H1 (cell line): ENCODE measurements around the gene PPP2R3A. TPM values are rescaled to one million over a fixed set of nuclear protein-coding genes. Genes with fewer than 3 reads are reported as not detected.

Source experiments
- RBBP5 ChIP-seq: IDR thresholded peaks from 2 replicates; pipeline ENCODE4 v1.7.1; 2012; ENCODE audit warnings: low read depth, mild to moderate bottlenecking, inconsistent platforms, low read length, moderate library complexity, borderline replicate concordance
- RXRA ChIP-seq: IDR thresholded peaks from 2 replicates; pipeline ENCODE4 v1.6.1; 2011; ENCODE audit warnings: low read depth, mild to moderate bottlenecking, low read length, moderate library complexity; ENCODE audit not compliant: insufficient read depth
- SAP30 ChIP-seq: fragments of 300-600 bp; sonication (generic); IDR thresholded peaks from 2 replicates; pipeline ENCODE4 v1.7.1; 2012; ENCODE audit warnings: low read length, moderate library complexity, mild to moderate bottlenecking, inconsistent platforms; ENCODE audit not compliant: insufficient read depth, insufficient replicate concordance
- SP2 ChIP-seq: IDR thresholded peaks from 2 replicates; pipeline ENCODE4 v1.6.1; 2012; ENCODE audit warnings: mild to moderate bottlenecking, low read length, inconsistent platforms
- SP4 ChIP-seq: IDR thresholded peaks from 2 replicates; pipeline ENCODE4 v1.6.1; 2012; ENCODE audit warnings: low read length, inconsistent platforms
- SUZ12 ChIP-seq: fragments of 200-600 bp; sonication (generic); IDR thresholded peaks from 2 replicates; pipeline ENCODE4 v1.6.1; 2012; ENCODE audit warnings: mild to moderate bottlenecking, inconsistent platforms, low read length, moderate library complexity, mixed read lengths
- polyA plus RNA-seq, 7 experiments: library from polyadenylated mRNA; depleted of rRNA in 3 of 7; stranded (reverse) in 5 of 7; unstranded in 2 of 7; fragments of >200 nt in 5 of 7; fragments of 200-250 nt in 2 of 7; gene quantifications; 1 replicate in 5 of 7; 2 replicates in 1 of 7; 4 replicates in 1 of 7; pipeline versions ENCODE4 v1.2.1 to v1.2.3, GENCODE V29; 2011 to 2013; ENCODE audit warnings: missing spikeins in 2 of 7, mixed read lengths in 2 of 7
- total RNA-seq: library from RNA; stranded (reverse); fragmentation: NEBNext Ultra II Directional; extraction: Animal tissue kit (Norgen Biotek cat#: 25700); gene quantifications from 2 replicates; pipeline ENCODE4 v1.2.1, GENCODE V29; 2021

The PPP2R3A gene
- total and polyA plus RNA-seq, 2 of the 8 experiments (the other 6 are each of a cell fraction or from before 2014, with no cell fraction given): 4.1 to 15.2 TPM

DNA sequence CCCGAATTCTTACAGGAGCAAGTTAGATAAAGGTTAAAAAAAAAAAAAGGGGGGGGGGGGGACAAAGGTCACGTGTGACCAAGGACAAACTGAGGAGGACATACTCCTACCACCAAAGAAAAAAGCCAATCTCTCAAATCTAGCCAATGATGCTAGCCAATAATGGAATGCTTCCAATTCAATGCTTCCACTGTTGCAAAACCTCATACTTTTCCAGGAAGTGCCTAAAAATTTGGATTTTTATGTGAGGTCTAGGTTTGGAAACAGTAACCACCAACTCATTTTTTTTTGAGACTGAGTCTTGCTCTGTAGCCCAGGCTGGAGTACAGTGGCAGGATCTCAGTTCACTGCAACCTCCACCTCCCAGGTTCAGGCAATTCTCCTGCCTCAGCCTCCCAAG is 219.2 kb downstream of the PPP2R3A start (continued):
- TF ChIP-seq RBBP5: no peak
- TF ChIP-seq SP2: no peak
- no peak for TF ChIP-seq SUZ12
- TF ChIP-seq SP4: no peak
- no peak for TF ChIP-seq SAP30
- no peak for TF ChIP-seq RXRA
